H4 (cell line): ENCODE results near the gene SCYGR5. TPM values are rescaled to one million over a fixed set of nuclear protein-coding genes. Genes with fewer than 3 reads are reported as not detected.
"Not testable (repeated sequence)": the region's sequence is repeated elsewhere in the genome, so short reads cannot be mapped to it uniquely, and the experiment has no call there.

ENCODE experiments used
- DNase-seq: peaks from one replicate; pipeline ENCODE4 v3.0.0-alpha.2; 2015; ENCODE audit warnings: low spot score
- total RNA-seq: library from RNA; depleted of rRNA; stranded (reverse); fragments of >200 nt; shearing (Covaris generic); gene quantifications from 2 replicates; pipeline ENCODE4 v1.2.3, GENCODE V29; 2014; rRNA removed

SCYGR5 gene
- total RNA-seq, 1 experiment from 2014 or later = not detected

DNA sequence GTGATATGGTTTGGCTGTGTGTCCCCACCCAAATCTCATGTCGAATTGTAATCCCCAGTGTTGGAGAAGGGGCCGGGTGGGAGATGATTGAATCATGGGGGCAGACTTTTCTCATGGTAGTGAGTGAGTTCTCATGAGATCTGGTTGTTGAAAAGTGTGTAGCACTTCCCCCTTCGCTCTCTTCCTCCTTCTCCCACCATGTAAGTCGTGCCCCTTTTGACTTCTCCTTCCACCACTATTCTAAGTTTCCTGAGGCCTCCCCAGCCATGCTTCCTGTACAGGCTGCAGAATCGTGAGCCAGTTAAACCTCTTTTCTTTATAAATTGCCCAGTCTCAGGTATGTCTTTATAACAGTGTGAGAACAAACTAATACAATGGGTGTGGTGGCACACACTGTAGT is 7.0 kb downstream of the SCYGR5 start:
- DNase-seq = not testable (repeated sequence)

DNA sequence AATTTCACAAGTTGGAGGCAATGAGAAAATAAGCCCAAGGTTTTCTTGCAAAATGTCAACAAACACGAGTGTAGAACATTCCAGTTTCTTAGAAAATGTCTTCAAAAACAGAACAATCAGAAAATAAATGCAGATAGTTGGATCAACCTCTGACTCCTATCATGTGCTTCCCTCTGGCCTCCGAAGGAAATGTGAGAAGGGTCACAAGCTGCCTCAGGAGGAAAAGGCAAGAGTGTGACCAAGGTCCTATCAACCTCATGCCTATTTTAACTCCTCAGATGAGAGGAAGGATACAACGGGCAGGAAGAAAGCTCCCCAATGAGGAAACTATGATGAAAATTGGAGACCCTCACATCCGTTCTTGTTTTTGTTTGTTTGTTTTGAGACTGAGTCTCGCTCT is 7.9 kb downstream of the SCYGR5 start:
- DNase-seq = no peak

DNA sequence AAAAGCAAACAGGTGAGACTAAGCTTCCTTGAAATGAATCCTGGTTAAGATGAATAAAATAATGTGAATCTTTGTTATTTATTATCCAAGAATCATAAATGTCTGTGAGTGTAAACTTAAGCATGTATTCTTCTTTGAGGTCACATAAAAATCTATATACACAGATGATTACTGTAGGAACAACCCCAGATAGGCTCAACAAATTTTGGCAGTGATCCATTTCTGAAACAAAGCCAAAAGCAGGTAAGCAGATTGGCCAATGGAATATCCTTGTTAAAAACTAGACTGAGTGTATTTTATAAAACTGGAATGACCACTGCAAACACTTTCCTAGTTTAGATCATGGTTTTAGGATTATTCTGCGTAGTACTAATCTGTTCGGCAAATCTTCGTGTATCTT is 11.3 kb downstream of the SCYGR5 start:
- DNase-seq = no peak

DNA sequence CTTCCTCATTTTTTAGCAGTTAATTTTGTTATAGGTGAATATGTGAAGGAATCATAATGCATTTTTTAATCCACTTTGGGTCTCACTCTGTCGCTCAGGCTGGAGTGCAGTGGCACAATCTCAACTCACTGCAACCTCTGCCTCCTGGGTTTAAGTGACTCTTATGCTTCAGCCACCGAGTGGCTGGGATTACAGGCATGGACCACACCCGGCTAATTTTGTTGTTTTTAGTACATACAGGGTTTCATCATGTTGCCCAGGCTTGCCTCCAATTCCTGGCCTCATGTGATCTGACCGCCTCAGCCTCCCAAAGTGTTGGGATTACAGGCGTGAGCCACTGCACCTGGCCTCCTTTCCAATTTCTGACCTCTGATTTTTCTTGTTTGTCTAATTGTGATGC is 17.7 kb downstream of the SCYGR5 start:
- no peak for DNase-seq

DNA sequence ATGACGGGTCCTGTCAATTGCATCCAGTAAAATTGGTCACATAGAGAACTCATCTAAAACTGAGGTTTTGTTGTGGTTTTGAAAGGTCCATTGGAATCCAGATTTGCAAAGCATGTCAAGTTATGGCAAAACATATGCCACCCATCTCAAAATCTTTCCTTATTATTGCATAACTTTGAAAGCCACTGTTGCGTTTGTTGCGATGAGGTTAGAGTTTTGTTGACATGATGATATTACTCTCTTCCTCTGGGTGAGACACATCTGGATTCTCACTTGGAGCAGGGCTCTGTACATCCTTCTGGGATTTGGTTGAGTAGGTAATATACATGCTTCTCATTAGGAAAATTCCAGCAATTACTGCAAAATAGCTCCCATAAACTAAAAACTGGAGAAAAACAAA is 20.6 kb downstream of the SCYGR5 start:
- no peak for DNase-seq

DNA sequence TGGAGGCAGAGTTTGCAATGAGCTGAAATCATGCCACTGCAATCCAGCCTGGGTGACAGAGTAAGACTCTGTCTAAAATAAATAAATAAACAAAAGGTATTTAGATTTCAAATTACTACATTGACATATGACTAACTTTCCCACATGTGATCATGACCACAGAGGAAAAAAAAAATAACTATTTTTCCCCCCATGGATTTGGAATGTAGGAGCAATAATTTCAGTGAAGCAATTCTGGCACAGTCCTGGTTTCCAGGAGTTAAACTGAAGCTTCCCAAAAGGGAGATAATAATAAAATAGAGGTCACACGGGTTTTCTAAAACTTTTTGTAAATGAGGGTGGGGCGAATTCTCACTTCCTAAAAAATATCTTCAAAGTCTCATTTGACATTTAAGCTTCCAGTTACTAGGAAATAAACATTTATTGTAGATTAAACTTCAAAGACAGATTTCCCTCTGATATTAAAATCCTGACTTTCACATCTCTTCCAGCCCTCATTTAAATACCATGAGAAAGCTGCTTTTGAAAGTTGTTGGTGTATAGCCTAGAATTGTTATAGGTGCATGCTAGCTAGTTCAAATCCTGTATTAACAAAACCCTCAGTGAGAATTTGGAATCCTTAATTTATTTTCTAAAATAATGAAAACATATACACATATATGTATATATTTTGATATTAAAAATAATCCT is 30.5 kb downstream of the SCYGR5 start:
- DNase-seq = no peak

DNA sequence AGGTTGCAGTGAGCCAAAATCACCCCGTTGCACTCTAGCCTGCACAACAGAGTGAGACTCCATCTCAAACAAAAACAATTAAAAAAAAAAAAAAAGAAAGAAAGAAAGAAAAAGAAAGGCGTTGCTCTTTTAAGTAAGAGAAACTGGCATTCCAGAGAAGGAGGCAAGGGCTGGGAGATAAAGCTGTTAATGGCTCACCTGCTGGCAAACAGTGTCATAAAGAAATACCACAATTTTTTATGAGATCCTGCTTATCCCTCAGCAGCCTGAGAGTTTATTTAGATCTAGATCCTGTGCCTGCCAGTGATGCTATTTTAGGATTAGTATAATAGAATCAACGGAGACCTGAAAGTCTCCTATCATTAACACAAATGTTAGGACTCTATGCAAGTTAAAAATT is 35.0 kb downstream of the SCYGR5 start:
- no peak for DNase-seq

DNA sequence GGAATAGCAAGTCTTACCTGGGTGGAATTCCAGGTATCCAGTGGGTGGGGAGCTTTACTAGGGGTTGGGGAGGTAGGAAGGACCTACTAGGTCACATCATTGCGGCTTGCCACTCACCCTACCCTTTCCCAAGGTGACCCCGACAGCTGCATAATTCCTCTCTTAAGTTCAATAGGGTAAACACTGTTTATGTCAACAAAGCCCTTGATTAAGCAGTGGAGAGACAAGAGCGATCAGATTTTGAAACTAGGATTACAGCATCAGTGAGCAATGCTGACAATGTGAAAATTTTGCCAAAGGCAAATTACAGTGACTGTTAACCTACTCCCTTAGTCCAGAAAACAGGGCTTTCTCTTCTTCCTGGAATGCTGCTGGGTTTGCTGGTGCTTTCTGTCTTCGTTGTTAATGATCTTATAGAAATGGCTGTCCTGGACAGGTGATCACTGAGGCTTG is 36.7 kb downstream of the SCYGR5 start:
- DNase-seq = peak; percentile 53

DNA sequence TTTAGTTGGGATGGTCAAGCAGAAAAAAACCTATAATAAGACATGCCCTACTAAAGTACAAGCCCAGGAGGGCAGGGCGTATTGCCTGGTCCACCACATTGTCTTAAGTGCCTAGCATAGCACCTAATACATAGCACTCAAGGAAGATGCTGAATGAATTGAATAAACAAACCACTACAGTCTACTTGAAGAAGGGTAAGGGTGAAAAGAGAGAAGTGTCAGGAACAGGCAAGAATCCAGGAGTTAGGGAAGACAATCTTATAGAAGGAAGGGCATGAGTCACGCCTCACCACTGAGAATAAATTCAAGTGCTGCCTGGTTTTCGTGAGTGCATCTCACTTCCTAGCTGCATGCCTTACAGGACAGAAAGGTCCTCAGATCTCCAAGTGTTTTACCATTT is 37.4 kb downstream of the SCYGR5 start:
- DNase-seq = peak; percentile 53

DNA sequence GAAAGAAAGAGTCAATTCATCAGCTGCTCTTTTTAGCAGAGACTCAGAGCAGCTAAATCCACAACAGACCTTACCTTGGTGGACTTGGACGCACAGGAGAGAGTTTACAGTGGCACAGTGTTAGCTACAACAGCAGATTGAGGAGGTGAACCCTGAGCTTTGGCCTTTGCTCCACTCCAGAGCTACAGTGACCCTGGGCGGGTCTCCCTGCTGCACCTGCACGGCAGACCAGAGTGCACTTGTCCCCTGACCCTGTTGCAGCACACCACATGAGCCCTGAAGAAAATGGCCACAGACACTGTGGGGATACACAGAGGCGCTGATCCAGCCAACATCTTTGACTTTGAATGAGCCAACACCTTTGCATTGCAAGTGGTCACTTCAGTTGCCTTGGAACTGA is 40.3 kb downstream of the SCYGR5 start:
- DNase-seq = no peak

DNA sequence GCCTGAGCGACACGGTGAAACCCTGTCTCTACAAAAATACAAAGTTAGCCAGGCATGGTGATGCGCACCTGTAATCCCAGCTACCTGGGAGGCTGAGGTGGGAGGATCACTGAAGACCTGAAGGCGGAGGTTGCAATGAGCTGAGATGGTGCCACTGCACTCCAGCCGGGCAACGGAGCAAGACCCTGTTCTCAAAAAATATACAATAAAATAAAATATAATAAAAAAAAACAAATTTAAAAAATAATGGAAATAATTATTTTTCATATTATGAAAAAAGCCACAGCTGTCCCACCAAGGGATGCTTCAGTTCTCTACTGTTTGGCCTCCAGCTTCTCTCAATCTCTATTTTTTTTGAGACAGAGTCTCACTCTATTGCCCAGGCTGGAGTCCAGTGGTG is 40.8 kb downstream of the SCYGR5 start:
- DNase-seq = no peak

DNA sequence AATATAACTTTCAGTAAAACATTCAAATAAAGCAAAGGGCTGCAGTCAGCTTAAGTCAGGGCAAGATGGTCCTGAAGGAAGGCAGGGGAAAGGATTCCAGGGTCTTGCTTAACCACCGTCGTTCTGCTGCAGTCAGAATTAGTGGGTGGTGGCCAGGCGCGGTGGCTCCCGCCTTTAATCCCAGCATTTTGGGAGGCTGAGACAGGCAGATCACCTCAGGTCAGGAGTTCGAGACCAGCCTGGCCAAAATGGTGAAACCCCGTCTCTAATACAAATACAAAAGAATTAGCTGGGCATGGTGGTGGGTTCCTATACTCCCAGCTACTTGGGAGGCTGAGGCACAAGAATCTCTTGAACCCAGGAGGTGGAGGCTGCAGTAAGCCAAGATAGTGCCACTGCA is 44.4 kb downstream of the SCYGR5 start:
- DNase-seq = no peak

DNA sequence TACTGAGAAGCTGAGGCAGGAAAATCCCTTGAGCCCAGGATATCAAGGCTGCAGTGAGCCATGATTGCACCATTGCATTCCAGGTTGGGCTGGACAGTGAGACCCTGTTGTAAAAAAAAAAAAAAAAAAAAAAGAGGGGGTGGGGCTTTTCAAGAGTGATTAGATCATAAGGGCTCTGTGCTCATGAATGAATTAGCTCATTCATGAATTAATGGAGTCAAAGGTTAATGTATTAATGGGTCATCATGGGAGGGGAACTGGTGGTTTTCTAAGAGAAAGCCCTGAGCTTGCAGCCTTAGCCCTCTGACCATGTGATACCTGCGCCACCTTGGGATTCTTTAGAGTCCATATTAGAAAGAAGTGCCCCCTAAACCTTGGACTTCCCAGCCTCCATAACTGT is 46.7 kb downstream of the SCYGR5 start:
- no peak for DNase-seq

DNA sequence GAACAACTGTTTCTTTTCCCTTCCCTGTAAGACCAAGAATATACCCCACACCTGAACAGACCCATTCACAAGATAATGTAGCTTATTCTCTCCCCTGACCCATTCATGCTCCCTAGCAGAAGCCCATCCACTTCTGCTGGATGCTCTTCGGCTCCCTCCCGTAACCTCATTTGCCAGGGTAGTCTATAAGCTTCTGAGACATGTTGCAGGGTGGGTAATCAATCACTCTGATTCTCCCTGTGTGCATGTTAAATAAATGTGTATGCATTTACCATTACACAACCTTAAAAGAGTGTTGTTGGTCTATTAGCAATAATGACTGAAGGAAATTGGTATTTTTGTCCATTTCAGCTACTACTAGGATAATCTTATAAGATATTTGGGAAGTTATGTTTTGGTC is 49.9 kb downstream of the SCYGR5 start:
- no peak for DNase-seq

Other genes starting within 250 kb of the SCYGR5 start
- gene AGFG1, start 194.6 kb upstream of the SCYGR5 start, total RNA-seq = 110 and 129 TPM in 2 replicates
- not detected in 2 replicates for gene SCYGR2, start 67.9 kb upstream of the SCYGR5 start, total RNA-seq
- gene SCYGR3, start 52.0 kb upstream of the SCYGR5 start, total RNA-seq = not detected in 2 replicates
- not detected in 2 replicates for gene SCYGR4, start 49.3 kb upstream of the SCYGR5 start, total RNA-seq
- 0.27 and 0.51 TPM in 2 replicates for gene SLC19A3, start 51.2 kb downstream of the SCYGR5 start, total RNA-seq
- gene SCYGR6, start 58.0 kb downstream of the SCYGR5 start, total RNA-seq = not detected in 2 replicates
- gene SCYGR7, start 61.5 kb downstream of the SCYGR5 start, total RNA-seq = not detected in 2 replicates
- gene SCYGR8, start 79.1 kb downstream of the SCYGR5 start, total RNA-seq = not detected in 2 replicates
- gene CCL20, start 147.0 kb downstream of the SCYGR5 start, total RNA-seq = not detected in 2 replicates
- not detected in 2 replicates for gene DAW1, start 204.8 kb downstream of the SCYGR5 start, total RNA-seq